Skeletal muscle tissue (tissue), 4 donors: ENCODE measurements around the gene TEX2. TPM values are rescaled to one million over a fixed set of nuclear protein-coding genes. Genes with fewer than 3 reads are reported as not detected.
A peak's percentile ranks its signal among the peaks of the same experiment; 100 is the strongest.
"Not testable (repeated sequence)": the region's sequence is repeated elsewhere in the genome, so short reads cannot be mapped to it uniquely, and the experiment has no call there.

Source experiments
- H3K27ac ChIP-seq: one replicate; pipeline ENCODE4 v1.7.0; 2013; ENCODE audit warnings: mild to moderate bottlenecking, low read depth, low read length, inconsistent platforms
- H3K27me3 ChIP-seq, 3 donors: one replicate each; pipeline ENCODE4 v1.7.0; 2013; ENCODE audit warnings: low read length in 3 of 3; ENCODE audit not compliant: control insufficient read depth in 3 of 3, insufficient read depth in 3 of 3
- H3K36me3 ChIP-seq, 3 donors: one replicate each; pipeline ENCODE4 v1.7.0; 2013; ENCODE audit warnings: low read length in 3 of 3; ENCODE audit not compliant: control insufficient read depth in 3 of 3, insufficient read depth in 3 of 3
- H3K4me1 ChIP-seq, 3 donors: one replicate each; pipeline ENCODE4 v1.7.0; 2013; ENCODE audit warnings: low read length in 3 of 3, mild to moderate bottlenecking in 3 of 3; ENCODE audit not compliant: control insufficient read depth in 3 of 3, insufficient read depth in 3 of 3
- H3K4me3 ChIP-seq, 3 donors: one replicate each; pipeline ENCODE4 v1.7.0; 2013; ENCODE audit warnings: low read length in 3 of 3
- H3K9ac ChIP-seq, 3 donors: one replicate each; pipeline ENCODE4 v1.7.0; 2013; ENCODE audit warnings: low read length in 3 of 3, mild to moderate bottlenecking in 3 of 3, moderate library complexity in 2 of 3, low read depth in 1 of 3
- H3K9me3 ChIP-seq, 3 donors: one replicate each; pipeline ENCODE4 v1.7.0; 2013; ENCODE audit warnings: low read length in 3 of 3; ENCODE audit not compliant: control insufficient read depth in 3 of 3
- total RNA-seq: library from RNA; depleted of rRNA; stranded (reverse); fragments of >200 nt; gene quantifications from one replicate; pipeline ENCODE4 v1.2.3, GENCODE V29; 2014
- donor health status: Osteomylitis.

The TEX2 gene
- total RNA-seq, 1 donor from 2014 or later, result 20.4 TPM

DNA sequence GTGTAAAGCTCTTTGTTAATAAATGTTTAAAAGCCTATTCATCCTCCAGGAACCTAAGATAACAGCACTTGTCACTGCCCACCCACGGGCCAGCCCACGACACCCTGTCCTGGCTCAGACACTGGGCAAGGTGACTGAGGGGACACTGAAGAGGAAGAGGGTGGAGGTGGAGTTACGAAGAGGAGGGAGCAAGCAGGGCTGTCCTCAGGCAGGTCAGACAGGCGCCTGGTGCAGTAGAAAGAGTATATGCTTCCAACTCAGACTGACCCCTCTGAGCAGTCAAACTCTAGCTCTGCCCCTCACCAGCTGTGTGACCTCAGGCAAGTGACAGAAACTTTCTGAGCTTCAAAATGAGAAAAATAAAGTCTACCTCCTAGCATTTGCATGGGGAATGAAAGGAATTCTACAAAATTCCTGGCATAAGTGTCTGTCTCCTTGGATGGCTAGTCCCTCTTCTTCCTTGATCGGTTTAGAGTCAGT is 22.8 kb downstream of the TEX2 start:
- H3K27me3 ChIP-seq, result no peaks in the 10 kb centered on the region
- H3K4me1 ChIP-seq, result peaks cover 31 to 44% (median 32%) of the 10 kb centered on the region in 3 donors
- no peaks in the 10 kb centered on the region for H3K36me3 ChIP-seq
- H3K9me3 ChIP-seq, result no peaks in the 10 kb centered on the region
- peak overlapping the region in 1 of 3 donors; percentile 41 for H3K9ac ChIP-seq
- H3K4me3 ChIP-seq, result no peak overlapping the region
- peak overlapping the region; percentile 31 for H3K27ac ChIP-seq

DNA sequence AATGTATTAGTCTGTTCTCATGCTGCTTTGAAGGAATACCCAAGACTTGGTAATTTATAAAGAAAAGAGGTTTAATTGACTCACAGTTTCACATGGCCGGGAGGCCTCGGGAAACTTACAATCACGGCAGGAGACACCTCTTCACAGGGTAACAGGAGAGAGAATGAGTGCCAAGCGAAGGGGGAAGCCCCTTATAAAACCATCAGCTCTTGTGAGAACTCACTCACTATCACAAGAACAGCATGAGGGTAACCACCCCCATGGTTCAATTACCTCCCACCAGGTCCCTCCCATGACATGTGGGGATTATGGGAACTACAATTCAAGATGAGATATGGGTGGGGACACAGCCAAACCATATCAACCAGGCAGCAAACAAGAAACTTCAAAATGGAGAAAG is 24.6 kb downstream of the TEX2 start:
- H3K4me1 ChIP-seq, result peaks cover 41 to 53% (median 45%) of the 10 kb centered on the region in 3 donors
- H3K36me3 ChIP-seq, H3K9ac ChIP-seq, H3K27ac ChIP-seq, H3K9me3 ChIP-seq, H3K4me3 ChIP-seq, H3K27me3 ChIP-seq: not testable (repeated sequence)

DNA sequence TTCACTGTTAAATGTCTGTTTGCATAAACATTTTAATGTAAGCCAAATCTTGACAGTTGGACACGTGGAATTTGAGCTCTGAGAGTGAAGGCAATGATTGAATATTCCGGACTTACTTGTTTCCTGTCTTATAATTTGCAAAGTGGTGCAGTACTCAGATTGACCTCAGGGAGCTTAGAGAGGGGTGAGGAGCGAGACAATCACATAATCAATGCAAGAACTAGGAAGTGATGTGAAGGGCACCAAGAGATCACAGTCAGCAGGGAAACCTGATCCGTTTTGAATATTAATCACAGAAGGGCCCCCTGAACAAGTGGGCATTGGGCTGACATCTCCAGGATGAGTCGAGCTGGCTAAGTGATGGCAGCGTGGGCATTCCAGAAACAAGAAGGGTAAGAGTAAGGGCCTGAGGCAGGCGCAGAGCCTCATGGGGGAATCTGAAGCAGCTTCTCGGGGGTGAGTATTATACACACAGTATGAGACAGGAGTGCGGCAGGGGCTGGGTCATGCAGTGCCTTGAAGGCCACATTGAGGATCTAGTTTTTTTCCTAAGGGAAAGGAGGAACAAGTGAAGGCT is 26.1 kb downstream of the TEX2 start:
- Histone ChIP-seq H3K4me3 (no peak overlapping the region), H3K27ac (no peak overlapping the region), H3K4me1 (peaks cover 45 to 49% (median 48%) of the 10 kb centered on the region in 3 donors), H3K27me3 (no peaks in the 10 kb centered on the region), H3K9ac (no peak overlapping the region), H3K9me3 (no peaks in the 10 kb centered on the region), H3K36me3 (no peaks in the 10 kb centered on the region)

DNA sequence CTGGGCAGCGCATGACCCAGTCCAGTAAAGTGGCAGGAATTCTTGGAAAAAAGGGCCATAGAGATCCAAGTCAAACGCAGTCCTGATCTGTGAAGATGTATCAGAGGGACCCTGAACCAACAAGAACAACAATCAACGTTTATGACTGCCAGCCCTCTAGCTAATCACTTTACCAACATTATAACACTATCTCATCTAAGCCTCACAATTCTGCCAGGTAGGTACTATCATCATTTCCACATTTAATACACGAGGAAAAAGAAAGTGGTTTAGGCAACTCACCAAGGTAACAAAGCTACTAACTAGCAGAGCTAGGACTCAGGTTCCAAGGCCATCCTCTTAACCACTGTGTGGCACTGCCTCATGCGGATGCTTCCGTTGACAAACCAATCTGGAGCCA is 28.1 kb downstream of the TEX2 start:
- H3K9ac ChIP-seq, result no peak overlapping the region
- H3K4me3 ChIP-seq, result no peak overlapping the region
- peaks cover 48 to 49% (median 49%) of the 10 kb centered on the region in 3 donors for H3K4me1 ChIP-seq
- H3K27ac ChIP-seq, result no peak overlapping the region
- no peaks in the 10 kb centered on the region for H3K27me3 ChIP-seq
- no peaks in the 10 kb centered on the region for H3K9me3 ChIP-seq
- no peaks in the 10 kb centered on the region for H3K36me3 ChIP-seq

DNA sequence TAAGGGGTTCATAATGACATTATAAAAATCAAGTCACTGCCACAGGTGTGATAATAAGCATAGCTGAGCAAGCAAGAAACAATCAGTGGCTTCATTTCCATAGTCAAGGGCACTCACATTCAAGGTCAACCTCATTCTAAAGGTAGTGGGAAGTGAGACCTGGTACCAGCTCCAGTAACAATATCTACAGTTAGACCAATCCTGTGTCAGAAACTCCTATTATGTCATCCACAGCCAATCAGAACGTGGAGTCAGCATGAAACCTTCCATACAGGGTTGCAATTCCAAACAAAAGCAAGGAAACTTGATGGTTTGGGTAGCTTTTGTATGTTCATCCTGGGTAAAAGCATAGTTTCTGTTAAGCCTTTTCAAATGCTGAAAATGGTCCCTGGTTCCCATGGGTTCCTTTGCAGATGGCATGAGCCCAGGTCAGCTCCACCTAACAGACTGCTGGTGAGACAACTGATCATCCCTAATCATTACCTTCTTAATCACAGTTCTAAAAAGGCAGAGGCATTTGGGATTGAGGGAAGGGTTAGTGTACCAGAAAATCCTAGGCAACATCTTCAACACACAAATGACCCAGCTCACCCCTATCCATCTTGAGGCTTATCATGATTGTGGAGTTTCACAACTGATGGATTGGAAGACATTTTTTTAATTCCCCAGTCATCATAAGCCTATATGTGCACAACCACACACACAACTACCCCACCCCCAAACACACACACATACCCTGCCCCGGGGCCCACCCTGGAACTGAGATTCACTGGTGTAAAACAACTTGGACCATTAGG is 30.4 kb downstream of the TEX2 start:
- Histone ChIP-seq H3K4me3 (no peak overlapping the region), H3K36me3 (no peaks in the 10 kb centered on the region), H3K27me3 (no peaks in the 10 kb centered on the region), H3K27ac (no peak overlapping the region), H3K4me1 (peaks cover 49 to 54% (median 49%) of the 10 kb centered on the region in 3 donors), H3K9ac (no peak overlapping the region), H3K9me3 (no peaks in the 10 kb centered on the region)

DNA sequence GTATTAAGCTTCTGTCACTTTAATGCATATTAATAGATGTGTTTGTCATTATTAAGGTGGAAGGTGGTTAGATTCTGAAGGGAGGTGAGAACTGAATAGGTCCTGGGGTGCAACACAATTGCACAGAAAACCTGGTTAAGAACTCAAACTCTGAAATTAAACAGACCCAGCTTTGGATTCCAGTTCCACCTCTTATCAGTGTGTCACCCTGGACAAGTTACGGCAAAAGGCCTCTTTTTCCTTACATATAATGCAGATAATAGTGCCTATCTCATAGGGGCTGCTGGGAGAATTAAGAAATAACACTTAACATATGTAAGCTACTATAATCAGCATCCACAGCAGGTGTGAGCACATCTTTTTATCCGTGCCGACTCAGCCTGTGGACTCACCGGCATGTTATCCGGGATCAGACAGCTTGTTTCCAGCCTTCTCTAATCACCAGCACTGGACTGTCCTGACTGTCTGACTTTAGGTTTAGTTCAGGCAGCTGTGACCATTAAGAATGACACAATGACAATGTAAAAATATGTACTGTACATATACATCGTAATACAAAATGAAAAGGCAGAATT is 31.4 kb downstream of the TEX2 start:
- peak overlapping the region; percentile 54 for H3K27ac ChIP-seq
- no peaks in the 10 kb centered on the region for H3K27me3 ChIP-seq
- no peak overlapping the region for H3K4me3 ChIP-seq
- no peaks in the 10 kb centered on the region for H3K9me3 ChIP-seq
- H3K9ac ChIP-seq, result peak overlapping the region in 1 of 3 donors; percentile 40
- H3K36me3 ChIP-seq, result no peaks in the 10 kb centered on the region
- peaks cover 40 to 49% (median 42%) of the 10 kb centered on the region in 3 donors for H3K4me1 ChIP-seq

DNA sequence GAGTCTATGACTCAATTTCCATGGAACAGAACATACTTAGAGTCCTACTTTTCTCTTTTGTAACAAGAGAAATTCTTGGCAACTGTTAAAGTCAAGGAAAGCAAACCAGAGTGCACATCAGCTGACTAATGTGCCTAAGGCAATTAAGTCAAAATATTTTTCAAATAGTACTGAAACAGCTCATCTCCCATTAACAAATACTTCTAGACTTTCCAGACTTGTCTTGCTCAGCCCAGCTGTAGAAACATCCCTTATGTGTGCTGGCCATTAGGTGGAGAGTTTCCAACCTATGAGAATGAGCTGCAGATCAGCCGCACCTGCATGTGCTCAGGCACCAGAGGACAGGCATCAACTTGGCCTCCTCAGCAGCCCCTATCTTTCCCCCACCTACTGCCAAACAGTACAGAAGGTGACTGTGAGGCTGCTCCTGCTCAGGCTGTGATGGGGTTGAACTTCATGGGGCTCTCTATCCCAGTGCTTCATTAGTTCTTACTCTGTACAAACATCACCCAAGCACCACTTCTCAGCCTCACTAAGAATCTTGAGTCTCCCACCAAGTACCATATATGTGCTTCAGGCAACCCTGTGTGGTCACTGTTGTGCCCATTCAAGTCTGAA is 32.2 kb downstream of the TEX2 start:
- peaks cover 40 to 49% (median 42%) of the 10 kb centered on the region in 3 donors for H3K4me1 ChIP-seq

DNA sequence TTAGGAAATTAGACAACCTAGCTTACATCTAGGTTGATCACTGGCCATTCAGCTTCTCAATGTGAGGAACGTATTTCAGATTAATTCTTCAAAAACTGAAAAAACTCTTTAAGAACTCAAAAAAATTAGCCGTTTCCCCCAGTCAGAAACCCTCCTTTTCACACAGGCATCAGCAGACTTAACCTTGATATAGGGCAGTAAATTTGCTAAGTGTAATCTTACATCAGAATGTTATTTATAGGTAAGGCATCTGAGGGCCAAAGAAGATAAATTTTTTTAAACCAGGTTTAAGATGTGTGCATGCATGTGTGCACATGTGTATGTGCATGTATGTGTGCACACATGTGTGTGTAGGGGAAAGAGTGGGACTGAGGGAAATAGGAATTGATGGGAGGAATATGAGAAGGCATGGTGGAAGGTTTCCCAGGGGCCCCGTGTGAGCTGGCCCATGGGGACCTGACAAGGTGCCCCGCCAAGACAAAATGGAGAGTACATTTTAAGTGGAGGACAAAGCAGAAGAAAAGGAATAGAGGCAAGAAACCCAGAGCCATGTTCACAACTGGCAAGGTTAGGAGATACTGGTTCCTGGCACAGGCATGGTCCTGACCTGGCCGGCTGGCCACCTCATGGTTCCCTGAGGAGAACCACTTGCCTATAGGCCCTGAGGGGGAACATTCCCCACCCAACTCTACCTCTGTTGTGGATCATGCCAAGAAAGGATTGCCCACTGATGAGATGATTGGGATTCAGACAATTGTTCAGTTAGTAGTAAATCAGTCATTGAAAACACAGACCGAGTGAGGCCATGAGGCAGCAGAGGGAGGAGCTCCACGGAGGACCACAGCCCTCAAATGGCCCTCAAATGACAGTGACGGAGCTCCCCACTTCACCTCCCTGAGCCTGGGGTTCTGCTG is 33.0 kb downstream of the TEX2 start:
- H3K4me3 ChIP-seq, result peak overlapping the region in 1 of 3 donors; percentile 23
- H3K36me3 ChIP-seq, result no peaks in the 10 kb centered on the region
- H3K9me3 ChIP-seq, result no peaks in the 10 kb centered on the region
- H3K27ac ChIP-seq, result peak overlapping the region; percentile 54
- peaks cover 37 to 47% (median 42%) of the 10 kb centered on the region in 3 donors for H3K4me1 ChIP-seq
- H3K9ac ChIP-seq, result no peak overlapping the region
- no peaks in the 10 kb centered on the region for H3K27me3 ChIP-seq

More for the DNA sequence above, 32.2 kb downstream of the TEX2 start:
- Histone ChIP-seq H3K9ac (peak overlapping the region in 1 of 3 donors; percentile 40), H3K4me3 (no peak overlapping the region), H3K36me3 (no peaks in the 10 kb centered on the region), H3K27me3 (no peaks in the 10 kb centered on the region), H3K9me3 (no peaks in the 10 kb centered on the region), H3K27ac (peak overlapping the region; percentile 54)

DNA sequence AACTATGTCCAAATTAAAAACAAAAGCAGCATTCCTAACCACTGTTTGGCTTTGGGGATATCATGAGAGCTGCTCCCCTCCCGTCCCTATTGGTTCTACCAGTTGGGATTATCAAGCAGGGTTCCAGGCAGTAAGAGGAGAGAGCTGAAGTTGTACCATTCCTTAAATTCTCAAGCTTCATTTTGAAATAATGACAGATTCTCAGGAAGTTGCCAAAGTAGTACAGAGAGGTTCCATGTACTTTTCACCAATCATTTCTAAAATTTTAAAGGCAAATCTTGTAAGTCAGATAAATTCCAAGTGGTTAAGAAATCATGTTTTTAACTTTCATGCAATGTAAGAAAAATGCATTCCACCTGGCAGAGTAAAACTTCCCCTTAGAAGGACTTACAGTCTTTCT is 36.9 kb downstream of the TEX2 start:
- Histone ChIP-seq H3K27me3 (no peaks in the 10 kb centered on the region), H3K4me1 (peaks cover 23 to 38% (median 24%) of the 10 kb centered on the region in 3 donors)

More for the DNA sequence above, 36.9 kb downstream of the TEX2 start:
- H3K9ac ChIP-seq, result no peak overlapping the region
- no peaks in the 10 kb centered on the region for H3K9me3 ChIP-seq
- no peak overlapping the region for H3K4me3 ChIP-seq
- no peaks in the 10 kb centered on the region for H3K36me3 ChIP-seq
- no peak overlapping the region for H3K27ac ChIP-seq
